GM23338 (cell line): ENCODE measurements around the gene ISG15. TPM values are rescaled to one million over a fixed set of nuclear protein-coding genes. Genes with fewer than 3 reads are reported as not detected.

Experiments
- ATAC-seq: fragments of 200-7000 bp; cut with Tn5 transposase; 3 replicates; pipeline ENCODE4 v1.9.1; 2020
- DNase-seq: peaks from one replicate; pipeline ENCODE4 v3.0.0-alpha.2; 2015; ENCODE audit warnings: low spot score
- H2AFZ ChIP-seq: fragments of 200-600 bp; sonication (generic); 2 replicates; pipeline ENCODE4 v1.8.0; 2016; ENCODE audit warnings: antibody characterized with exemption, mild to moderate bottlenecking, moderate library complexity
- H3F3A ChIP-seq: fragments of 200-600 bp; sonication (generic); replicated peaks from 2 replicates; pipeline ENCODE4 v1.8.0; 2017; ENCODE audit warnings: antibody characterized with exemption, mixed run types, low read depth
- H3K27ac ChIP-seq: fragments of 200-600 bp; sonication (generic); 2 replicates; pipeline ENCODE4 v1.6.1; 2016; ENCODE audit warnings: low read depth
- H3K27me3 ChIP-seq: fragments of 200-600 bp; sonication (generic); 2 replicates; pipeline ENCODE4 v1.8.0; 2016; ENCODE audit warnings: mild to moderate bottlenecking, mixed run types, moderate library complexity; ENCODE audit not compliant: insufficient read depth
- H3K36me3 ChIP-seq: fragments of 200-600 bp; sonication (generic); 2 replicates; pipeline ENCODE4 v1.8.0; 2016; ENCODE audit warnings: mild to moderate bottlenecking; ENCODE audit not compliant: insufficient read depth
- H3K4me1 ChIP-seq: fragments of 200-600 bp; sonication (generic); 2 replicates; pipeline ENCODE4 v1.8.0; 2016; ENCODE audit warnings: mild to moderate bottlenecking, moderate library complexity; ENCODE audit not compliant: insufficient read depth
- H3K4me2 ChIP-seq: fragments of 200-600 bp; sonication (generic); 2 replicates; pipeline ENCODE4 v1.7.1; 2017; ENCODE audit warnings: mixed run types
- H3K4me3 ChIP-seq: fragments of 200-600 bp; sonication (generic); 2 replicates; pipeline ENCODE4 v1.6.1; 2016; ENCODE audit warnings: mixed run types
- H3K79me2 ChIP-seq: fragments of 200-600 bp; sonication (generic); replicated peaks from 2 replicates; pipeline ENCODE4 v1.8.0; 2017; ENCODE audit warnings: mild to moderate bottlenecking; ENCODE audit not compliant: insufficient read depth
- H3K9me2 ChIP-seq: fragments of 200-600 bp; sonication (generic); 2 replicates; pipeline ENCODE4 v1.8.0; 2017; ENCODE audit not compliant: insufficient read depth
- H4K20me1 ChIP-seq: fragments of 200-600 bp; sonication (generic); replicated peaks from 2 replicates; pipeline ENCODE4 v1.8.0; 2017; ENCODE audit warnings: mild to moderate bottlenecking; ENCODE audit not compliant: insufficient read depth
- H3K27ac Mint-ChIP-seq: 2 replicates; pipeline ENCODE4 v1.8.0; 2020; ENCODE audit warnings: inconsistent platforms, mild to moderate bottlenecking, moderate library complexity, mixed read lengths
- H3K27me3 Mint-ChIP-seq: 3 replicates; pipeline ENCODE4 v1.8.0; 2022; ENCODE audit warnings: low read depth, mild to moderate bottlenecking, moderate library complexity, mixed read lengths, inconsistent platforms; ENCODE audit not compliant: insufficient read depth, poor library complexity
- H3K36me3 Mint-ChIP-seq: 3 replicates; pipeline ENCODE4 v1.8.0; 2021; ENCODE audit warnings: low read depth, mild to moderate bottlenecking, inconsistent platforms, moderate library complexity, mixed read lengths
- H3K4me1 Mint-ChIP-seq: 3 replicates; pipeline ENCODE4 v1.8.0; 2020; ENCODE audit warnings: mild to moderate bottlenecking, inconsistent platforms, mixed read lengths
- H3K4me3 Mint-ChIP-seq: 3 replicates; pipeline ENCODE4 v1.8.0; 2021; ENCODE audit warnings: moderate library complexity, mild to moderate bottlenecking, inconsistent platforms, mixed read lengths
- H3K9me3 Mint-ChIP-seq: 3 replicates; pipeline ENCODE4 v1.8.0; 2020; ENCODE audit warnings: moderate library complexity, mild to moderate bottlenecking, inconsistent platforms, mixed read lengths
- CREB1 ChIP-seq: fragments of 250-450 bp; sonication (Bioruptor Pico); IDR thresholded peaks from 2 replicates; pipeline ENCODE4 v1.5.0; 2020; ENCODE audit warnings: low read depth, mild to moderate bottlenecking, moderate library complexity
- ETS1 ChIP-seq: IDR thresholded peaks from 2 replicates; pipeline ENCODE4 v1.6.1; 2016; ENCODE audit warnings: antibody characterized with exemption
- JUNB ChIP-seq: IDR thresholded peaks from one replicate; pipeline ENCODE4 v1.6.1; 2016; ENCODE audit warnings: antibody characterized with exemption; ENCODE audit not compliant: unreplicated experiment
- NANOG ChIP-seq: IDR thresholded peaks from 2 replicates; pipeline ENCODE4 v1.6.1; 2016; ENCODE audit warnings: antibody characterized with exemption, borderline replicate concordance
- POLR2AphosphoS5 ChIP-seq: IDR thresholded peaks from 2 replicates; pipeline ENCODE4 v1.6.1; 2016; ENCODE audit warnings: antibody characterized with exemption, low read depth
- REST ChIP-seq: IDR thresholded peaks from one replicate; pipeline ENCODE4 v1.6.1; 2018; ENCODE audit warnings: antibody characterized with exemption; ENCODE audit not compliant: unreplicated experiment
- STAT1 ChIP-seq: IDR thresholded peaks from one replicate; pipeline ENCODE4 v1.6.1; 2016; ENCODE audit warnings: antibody characterized with exemption; ENCODE audit not compliant: unreplicated experiment
- ZNF114 ChIP-seq: fragments of 250-450 bp; sonication (Bioruptor Pico); IDR thresholded peaks from 2 replicates; pipeline ENCODE4 v1.5.0; 2020; ENCODE audit warnings: mild to moderate bottlenecking, moderate library complexity
- ZNF462 ChIP-seq: fragments of 250-450 bp; sonication (Bioruptor Pico); IDR thresholded peaks from 2 replicates; pipeline ENCODE4 v1.5.0; 2020; ENCODE audit warnings: mild to moderate bottlenecking, moderate library complexity
- polyA plus RNA-seq: library from polyadenylated mRNA; unstranded; fragments of >200 nt; fragmentation: Nextera tagmentation; extraction: Ambion mirVana; gene quantifications from 2 replicates; pipeline ENCODE4 v1.2.1, GENCODE V29; 2016
- total RNA-seq: library from RNA; depleted of rRNA; stranded (reverse); fragments of >200 nt; shearing (Covaris generic); gene quantifications from 2 replicates; pipeline ENCODE4 v1.2.3, GENCODE V29; 2014

ISG15 gene
- total and polyA plus RNA-seq, 2 experiments from 2014 or later = 52.9 to 101 TPM

GRCh38 chr1:1060281-1061000, 47.1 kb downstream of the ISG15 start:
- Mint-ChIP-seq H3K4me1 (peaks cover 3% of the 10 kb centered on the region; the same call in 2 of the 3 replicates), H3K4me3 (peak overlapping the region; percentile 53), H3K9me3 (no peaks in the 10 kb centered on the region), H3K27ac (no peak overlapping the region), H3K36me3 (no peaks in the 10 kb centered on the region), H3K27me3 (peaks cover 54% of the 10 kb centered on the region)
- Histone ChIP-seq H3K36me3 (no peaks in the 10 kb centered on the region), H3F3A (0 out of 2 replicates have a peak, but pooled peaks cover 5% of the 10 kb centered on the region), H3K79me2 (no peaks in the 10 kb centered on the region), H3K4me2 (peak overlapping the region; percentile 88), H3K4me1 (peaks cover 5% of the 10 kb centered on the region; the same call in 1 of the 2 replicates), H3K27me3 (peaks cover 52% of the 10 kb centered on the region), H2AFZ (peak overlapping the region; percentile 72; the same call in 1 of the 2 replicates), H3K4me3 (peak overlapping the region; percentile 68), H3K27ac (no peak overlapping the region), H3K9me2 (no peaks in the 10 kb centered on the region), H4K20me1 (no peaks in the 10 kb centered on the region; the same call in 1 of the 2 replicates)
- ATAC-seq = no peak
- TF ChIP-seq REST (no peak), POLR2AphosphoS5 (no peak), NANOG (no peak), CREB1 (CRISPR knock-in tag) (no peak), ZNF462 (no peak), ETS1 (no peak), JUNB (no peak), ZNF114 (CRISPR knock-in tag) (no peak), STAT1 (no peak)
- DNase-seq = no peak
